ENCODE results near the gene CACNG4.

Gene CACNG4

DNA sequence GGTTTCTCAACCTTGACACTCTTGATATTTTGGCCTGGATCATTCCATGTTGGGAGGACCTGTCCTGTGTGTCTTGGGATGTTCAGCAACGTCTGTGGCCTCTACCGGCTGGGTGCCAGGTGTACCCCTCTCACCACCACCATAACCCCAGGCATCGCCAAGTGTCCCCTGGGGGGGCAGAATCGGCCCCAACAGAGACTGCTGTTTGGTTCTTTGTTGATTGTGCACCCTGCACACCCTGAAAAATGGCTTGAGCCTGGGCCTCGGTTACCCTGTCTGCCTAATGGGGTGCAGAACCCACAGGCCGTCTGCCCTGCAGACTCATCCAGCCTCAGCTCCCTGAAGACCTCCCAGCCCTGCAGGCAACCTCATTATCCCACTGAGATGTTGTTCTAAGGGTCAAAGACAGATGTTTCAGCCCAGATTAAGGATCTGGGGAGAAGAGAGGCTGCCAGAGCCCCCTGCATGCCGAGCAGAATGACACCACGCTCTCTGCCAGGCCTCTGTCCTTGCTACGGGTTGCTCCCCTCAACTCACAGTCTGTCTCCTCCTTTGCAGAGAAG is 89.0 kb downstream of the CACNG4 start:
- no peak overlapping the region for H3K27ac ChIP-seq
- H3K36me3 ChIP-seq = no peaks in the 10 kb centered on the region
- no peaks in the 10 kb centered on the region for H3K4me1 ChIP-seq (ENCODE audit: control insufficient read depth in 1 of 2, insufficient read depth in 1 of 2, low read depth in 1 of 2, low read length in 1 of 2)
- H3K4me3 ChIP-seq (ENCODE audit: low read depth in 1 of 2, low read length in 1 of 2) = no peak overlapping the region
- H3K27me3 ChIP-seq = no peaks in the 10 kb centered on the region
- TF ChIP-seq, protein P1, sequence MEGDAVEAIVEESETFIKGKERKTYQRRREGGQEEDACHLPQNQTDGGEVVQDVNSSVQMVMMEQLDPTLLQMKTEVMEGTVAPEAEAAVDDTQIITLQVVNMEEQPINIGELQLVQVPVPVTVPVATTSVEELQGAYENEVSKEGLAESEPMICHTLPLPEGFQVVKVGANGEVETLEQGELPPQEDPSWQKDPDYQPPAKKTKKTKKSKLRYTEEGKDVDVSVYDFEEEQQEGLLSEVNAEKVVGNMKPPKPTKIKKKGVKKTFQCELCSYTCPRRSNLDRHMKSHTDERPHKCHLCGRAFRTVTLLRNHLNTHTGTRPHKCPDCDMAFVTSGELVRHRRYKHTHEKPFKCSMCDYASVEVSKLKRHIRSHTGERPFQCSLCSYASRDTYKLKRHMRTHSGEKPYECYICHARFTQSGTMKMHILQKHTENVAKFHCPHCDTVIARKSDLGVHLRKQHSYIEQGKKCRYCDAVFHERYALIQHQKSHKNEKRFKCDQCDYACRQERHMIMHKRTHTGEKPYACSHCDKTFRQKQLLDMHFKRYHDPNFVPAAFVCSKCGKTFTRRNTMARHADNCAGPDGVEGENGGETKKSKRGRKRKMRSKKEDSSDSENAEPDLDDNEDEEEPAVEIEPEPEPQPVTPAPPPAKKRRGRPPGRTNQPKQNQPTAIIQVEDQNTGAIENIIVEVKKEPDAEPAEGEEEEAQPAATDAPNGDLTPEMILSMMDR (IDR thresholded peaks at IDR 0.05) = no peak
- no peaks in the 10 kb centered on the region for H3K9me3 ChIP-seq

GRCh38 chr17:67054011-67054591 is 89.6 kb downstream of the CACNG4 start:
- Histone ChIP-seq H3K4me3 (ENCODE audit: low read depth in 1 of 2, low read length in 1 of 2) (no peak overlapping the region), H3K27ac (no peak overlapping the region), H3K4me1 (ENCODE audit: control insufficient read depth in 1 of 2, insufficient read depth in 1 of 2, low read depth in 1 of 2, low read length in 1 of 2) (no peaks in the 10 kb centered on the region), H3K27me3 (no peaks in the 10 kb centered on the region), H3K9me3 (no peaks in the 10 kb centered on the region), H3K36me3 (no peaks in the 10 kb centered on the region)
- TF ChIP-seq, protein P1 (IDR thresholded peaks at IDR 0.05) = no peak

DNA sequence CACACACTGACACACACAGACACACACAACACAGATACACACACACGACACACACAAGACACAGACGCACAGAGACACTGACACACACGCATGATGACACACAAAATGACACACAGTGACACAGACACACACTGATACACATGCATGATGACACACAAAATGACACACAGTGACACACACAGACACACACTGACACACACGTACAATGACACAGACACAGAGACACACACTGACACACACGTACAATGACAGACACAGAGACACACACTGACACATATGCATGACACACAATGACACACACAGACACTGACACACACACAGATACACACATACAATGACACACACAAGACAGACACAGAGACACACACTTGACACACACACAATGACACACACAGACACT is 90.1 kb downstream of the CACNG4 start:
- H3K27me3 ChIP-seq = no peaks in the 10 kb centered on the region
- TF ChIP-seq, protein P1 (IDR thresholded peaks at IDR 0.05) = no peak
- H3K9me3 ChIP-seq = no peaks in the 10 kb centered on the region
- H3K4me1 ChIP-seq (ENCODE audit: control insufficient read depth in 1 of 2, insufficient read depth in 1 of 2, low read depth in 1 of 2, low read length in 1 of 2) = no peaks in the 10 kb centered on the region
- no peak overlapping the region for H3K4me3 ChIP-seq (ENCODE audit: low read depth in 1 of 2, low read length in 1 of 2)
- H3K36me3 ChIP-seq = no peaks in the 10 kb centered on the region
- H3K27ac ChIP-seq = no peak overlapping the region

- Histone ChIP-seq H3K36me3 (no peaks in the 10 kb centered on the region), H3K9me3 (no peaks in the 10 kb centered on the region), H3K4me1 (ENCODE audit: control insufficient read depth in 1 of 2, insufficient read depth in 1 of 2, low read depth in 1 of 2, low read length in 1 of 2) (no peaks in the 10 kb centered on the region), H3K4me3 (ENCODE audit: low read depth in 1 of 2, low read length in 1 of 2) (no peak overlapping the region), H3K27ac (no peak overlapping the region), H3K27me3 (no peaks in the 10 kb centered on the region)
- TF ChIP-seq, protein P1 (IDR thresholded peaks at IDR 0.05) = no peak
Measured at GRCh38 chr17:67055041-67055443, 90.5 kb downstream of the CACNG4 start.

DNA sequence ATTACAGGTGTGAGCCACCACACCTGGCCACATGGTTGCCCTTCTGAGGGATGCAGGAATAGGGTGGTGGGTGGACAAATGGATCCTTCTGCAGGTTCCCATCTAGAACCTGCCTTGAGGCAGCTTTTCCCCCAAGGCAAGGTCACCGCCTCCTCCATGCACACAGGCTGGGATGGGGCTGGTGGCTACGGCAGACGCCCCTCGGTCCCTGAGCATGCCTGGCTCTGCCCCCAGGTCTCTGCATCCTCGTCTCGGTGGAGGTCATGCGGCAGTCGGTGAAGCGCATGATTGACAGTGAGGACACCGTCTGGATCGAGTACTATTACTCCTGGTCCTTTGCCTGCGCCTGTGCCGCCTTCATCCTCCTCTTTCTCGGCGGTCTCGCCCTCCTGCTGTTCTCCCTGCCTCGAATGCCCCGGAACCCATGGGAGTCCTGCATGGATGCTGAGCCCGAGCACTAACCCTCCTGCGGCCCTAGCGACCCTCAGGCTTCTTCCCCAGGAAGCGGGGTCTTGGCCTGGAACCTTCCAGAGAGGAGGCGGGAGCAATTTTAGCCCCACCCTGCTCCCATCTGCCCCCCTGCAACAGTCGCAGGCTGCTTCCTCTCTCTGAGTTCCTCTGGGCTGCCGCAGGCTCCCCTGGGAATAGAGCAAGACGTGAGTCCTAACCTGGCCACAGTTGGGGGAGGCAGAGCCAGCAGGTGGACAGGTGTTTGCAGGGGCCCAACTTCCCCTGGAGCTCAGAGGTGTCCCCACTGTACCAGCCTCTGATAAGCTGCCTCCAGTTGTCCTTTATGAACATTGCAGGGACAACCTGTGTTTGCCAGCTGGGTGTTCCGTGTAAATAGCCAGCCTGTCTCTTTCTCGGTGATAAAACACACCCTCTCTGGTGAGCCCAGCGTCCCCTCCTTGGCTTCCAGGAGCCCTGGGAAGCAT is 91.6 kb downstream of the CACNG4 start:
- H3K27ac ChIP-seq = no peak overlapping the region
- H3K36me3 ChIP-seq = no peaks in the 10 kb centered on the region
- H3K4me3 ChIP-seq (ENCODE audit: low read depth in 1 of 2, low read length in 1 of 2) = no peak overlapping the region
- H3K27me3 ChIP-seq = no peaks in the 10 kb centered on the region
- H3K9me3 ChIP-seq = no peaks in the 10 kb centered on the region
- no peaks in the 10 kb centered on the region for H3K4me1 ChIP-seq (ENCODE audit: control insufficient read depth in 1 of 2, insufficient read depth in 1 of 2, low read depth in 1 of 2, low read length in 1 of 2)
- TF ChIP-seq, protein P1 (IDR thresholded peaks at IDR 0.05) = no peak
